Activated CD4-positive, CD25-positive, alpha-beta regulatory T cell treated with anti-CD3 and anti-CD28 coated beads, Interleukin-2, amount 50 U/mL, for 72 hours (primary cell): ENCODE data around the gene KRT72.

Experiments
- DNase-seq: peaks from one replicate; pipeline ENCODE4 v3.0.0; 2021

KRT72 gene

GRCh38 chr12:52629281-52630007 lies 28.2 kb upstream of the KRT72 start:
- DNase-seq, result no peak

GRCh38 chr12:52628841-52629240 lies 27.6 kb upstream of the KRT72 start:
- DNase-seq, result no peak

DNA sequence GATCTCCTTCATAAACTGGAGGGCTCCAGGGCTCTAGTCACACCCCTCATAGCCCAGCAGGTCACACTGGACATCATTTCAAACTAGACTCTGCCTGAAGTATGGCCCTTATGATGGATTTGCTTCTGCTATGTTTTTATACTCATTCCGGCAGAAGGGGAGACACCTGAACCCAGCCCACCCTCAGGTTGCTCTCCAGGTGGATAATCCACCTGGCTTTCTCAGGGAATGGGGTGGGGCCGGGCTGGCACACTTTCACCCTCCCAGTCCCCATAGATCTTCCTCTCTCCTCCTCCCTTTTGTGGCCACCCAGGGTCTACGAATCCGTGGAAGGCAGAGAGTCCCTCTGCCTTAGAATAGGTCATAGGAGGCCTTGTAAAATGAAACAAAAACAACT lies 26.8 kb upstream of the KRT72 start:
- no peak for DNase-seq

- no peak for DNase-seq
Measured at GRCh38 chr12:52627395-52628110, 26.3 kb upstream of the KRT72 start.

GRCh38 chr12:52622349-52622748 lies 21.1 kb upstream of the KRT72 start:
- DNase-seq, result no peak

- DNase-seq, result no peak
Measured at GRCh38 chr12:52618866-52619265, 17.6 kb upstream of the KRT72 start.

DNA sequence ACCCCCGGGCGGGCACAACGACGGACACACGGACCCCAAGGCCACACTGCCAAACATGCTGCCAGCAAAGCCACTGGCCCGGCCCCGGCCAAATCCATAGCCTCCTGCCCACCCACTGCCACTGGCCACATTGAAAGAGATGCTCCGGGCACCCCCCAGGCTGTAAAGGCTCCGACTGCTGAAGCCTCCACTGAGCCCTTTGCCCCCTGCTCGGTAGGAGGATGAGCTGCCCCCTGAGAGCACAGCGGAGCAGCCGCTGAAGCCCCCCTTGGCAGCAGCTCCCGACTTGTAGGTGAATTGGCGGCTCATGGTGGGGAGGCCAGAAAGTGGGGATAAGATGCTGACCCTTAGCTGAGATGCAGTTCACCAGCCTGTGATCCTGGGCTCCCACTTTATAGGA lies 17.0 kb upstream of the KRT72 start, which contains the start of gene KRT73:
Gene KRT73 (minus strand): TSS at position 344 of the 400 bp plus-strand sequence. CDS start 35 bp downstream, at position 309.
- DNase-seq, result no peak

DNA sequence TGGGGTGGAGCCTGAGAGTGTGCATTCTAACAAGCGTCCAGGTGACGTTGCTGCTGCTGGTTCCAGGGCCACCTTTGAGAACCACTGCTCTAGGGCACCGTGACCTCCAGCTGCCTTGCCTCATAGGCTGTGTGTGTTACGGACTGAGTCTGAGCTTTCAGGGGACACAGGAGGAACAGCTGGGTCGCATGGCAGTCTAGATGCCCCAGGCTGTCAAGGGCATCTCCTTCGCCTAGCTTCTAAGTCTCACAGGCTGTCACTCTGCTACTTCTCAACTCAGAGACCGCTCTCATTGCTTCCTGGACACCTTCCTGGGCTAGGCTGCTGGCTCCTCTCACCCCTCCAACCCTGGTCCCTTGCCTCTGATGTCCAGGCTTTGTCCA lies 16.1 kb upstream of the KRT72 start:
- no peak for DNase-seq

- no peak for DNase-seq
Measured at GRCh38 chr12:52616680-52617402, 15.6 kb upstream of the KRT72 start.

DNA sequence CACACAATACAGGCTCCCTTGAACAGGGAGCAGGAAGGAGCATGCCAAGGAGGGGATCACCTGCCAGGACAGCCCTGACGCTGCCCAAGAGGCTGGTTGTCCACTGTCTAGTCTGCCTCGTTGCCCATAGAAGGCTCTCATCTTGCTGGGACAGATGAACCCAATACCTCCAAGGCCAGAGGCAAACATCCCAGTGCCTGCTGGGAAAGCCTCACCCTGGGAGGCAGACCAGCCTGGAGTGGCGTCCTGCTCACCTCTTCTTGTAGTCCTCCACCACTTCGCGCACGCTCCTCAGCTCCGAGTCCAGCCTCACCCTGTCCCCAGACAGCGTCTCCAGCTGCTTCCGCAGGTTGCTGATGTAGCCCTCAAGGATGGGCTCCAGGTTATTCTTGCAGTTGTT lies 14.6 kb upstream of the KRT72 start:
- DNase-seq, result no peak

- DNase-seq, result no peak
Measured at GRCh38 chr12:52615208-52615868, 14.1 kb upstream of the KRT72 start.

DNA sequence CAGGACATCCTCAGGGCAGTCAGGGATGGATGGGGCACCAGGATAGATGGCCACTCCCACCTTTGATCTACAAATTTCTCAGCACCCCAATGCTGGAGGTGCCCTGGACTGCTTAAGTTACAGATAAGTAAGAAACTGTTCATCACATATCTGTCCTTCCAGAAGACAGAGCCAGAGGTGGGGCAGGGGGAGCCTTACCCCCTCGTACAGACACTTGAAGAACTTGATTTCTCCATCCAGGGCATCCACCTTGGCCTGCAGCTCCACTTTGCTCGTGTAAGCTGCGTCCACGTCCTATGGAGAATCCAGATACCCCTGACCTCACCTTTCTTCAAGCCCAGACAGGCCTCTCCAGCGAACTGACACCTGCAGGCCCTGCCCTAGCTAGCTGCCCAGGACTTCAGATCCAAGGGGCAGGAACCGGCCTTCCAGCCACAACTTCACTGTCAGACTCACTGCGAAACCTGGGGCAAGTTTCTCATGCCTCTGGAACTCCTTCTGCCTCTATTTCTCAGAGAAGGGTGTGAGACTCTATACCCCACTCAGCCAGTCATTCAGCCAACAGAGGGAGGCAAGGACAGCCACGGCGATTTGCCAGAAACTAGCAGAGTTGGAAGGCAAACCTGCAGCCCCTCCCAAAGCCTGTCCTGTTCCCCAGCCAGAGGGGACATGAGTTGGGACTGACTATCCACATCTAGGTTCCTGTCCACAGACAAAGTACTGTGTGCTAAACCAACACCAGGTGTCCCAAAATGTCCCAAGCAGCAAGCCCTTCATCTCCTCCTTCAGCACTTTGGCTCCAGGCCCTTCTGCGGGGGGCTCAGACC lies 13.3 kb upstream of the KRT72 start:
- no peak for DNase-seq

GRCh38 chr12:52613384-52614030 lies 12.2 kb upstream of the KRT72 start:
- DNase-seq, result no peak

DNA sequence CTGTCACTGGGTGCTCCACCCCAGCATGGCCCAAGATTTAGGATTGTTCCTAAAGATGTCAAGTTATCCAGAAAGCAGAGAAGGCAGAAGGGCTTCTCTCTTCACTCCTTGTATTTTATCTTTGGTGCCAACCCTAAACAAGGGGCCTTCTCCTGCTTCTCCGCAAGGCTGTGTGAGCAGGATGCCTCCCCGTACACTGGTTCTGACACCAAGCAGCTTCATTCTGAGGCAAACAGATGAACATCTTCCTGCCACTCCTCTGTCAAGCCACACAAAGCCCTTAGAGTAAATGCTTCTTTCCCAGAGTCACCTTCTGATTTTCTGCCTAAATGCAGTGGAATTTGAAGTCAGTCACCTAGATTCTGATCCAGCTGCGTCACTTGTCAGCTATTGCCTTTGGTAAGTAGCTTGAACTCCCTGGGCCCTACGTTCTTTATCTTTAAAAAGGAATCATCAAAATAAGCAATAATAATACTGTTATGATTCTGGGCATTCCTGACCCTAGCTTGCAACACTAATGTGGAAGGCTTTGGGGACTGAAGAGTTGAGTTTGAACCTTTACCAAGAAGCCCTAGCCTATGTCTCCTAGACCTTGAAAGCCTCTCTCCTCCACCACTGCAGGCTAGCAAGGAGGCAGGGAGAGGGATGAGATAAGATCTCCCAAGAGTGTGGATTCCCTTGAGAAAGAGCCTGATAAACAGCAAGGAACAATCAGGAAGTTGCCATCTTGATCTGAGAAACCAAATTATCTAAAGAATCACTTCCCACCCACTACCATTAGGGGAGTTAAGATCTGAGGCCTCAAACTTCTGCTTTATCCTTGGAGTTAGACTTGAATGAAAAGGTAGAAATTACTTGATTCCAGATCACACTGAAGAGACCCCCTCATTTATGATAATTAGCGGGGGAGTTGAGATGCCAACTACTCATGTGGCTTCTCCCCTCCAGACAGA lies 11.4 kb upstream of the KRT72 start:
- no peak for DNase-seq

DNA sequence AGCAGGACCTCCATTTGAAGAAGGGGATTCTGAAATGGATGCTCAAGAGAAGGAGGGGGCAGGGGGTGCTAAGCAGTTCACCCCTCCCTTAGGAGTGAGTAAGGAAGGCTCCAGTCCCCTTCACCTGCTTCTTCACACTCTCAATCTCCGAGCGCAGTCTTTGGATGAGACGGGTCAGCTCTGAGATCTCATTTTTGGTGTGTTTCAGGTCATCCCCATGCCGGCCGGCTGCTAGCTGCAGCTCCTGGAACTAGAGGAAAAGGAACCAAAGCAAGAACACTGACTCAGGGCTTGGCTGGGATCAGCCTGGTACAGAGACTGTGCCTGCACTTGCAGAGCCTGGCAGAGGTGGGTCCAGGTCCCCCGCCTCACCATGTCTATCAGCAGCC lies 9.8 kb upstream of the KRT72 start:
- DNase-seq, result no peak

DNA sequence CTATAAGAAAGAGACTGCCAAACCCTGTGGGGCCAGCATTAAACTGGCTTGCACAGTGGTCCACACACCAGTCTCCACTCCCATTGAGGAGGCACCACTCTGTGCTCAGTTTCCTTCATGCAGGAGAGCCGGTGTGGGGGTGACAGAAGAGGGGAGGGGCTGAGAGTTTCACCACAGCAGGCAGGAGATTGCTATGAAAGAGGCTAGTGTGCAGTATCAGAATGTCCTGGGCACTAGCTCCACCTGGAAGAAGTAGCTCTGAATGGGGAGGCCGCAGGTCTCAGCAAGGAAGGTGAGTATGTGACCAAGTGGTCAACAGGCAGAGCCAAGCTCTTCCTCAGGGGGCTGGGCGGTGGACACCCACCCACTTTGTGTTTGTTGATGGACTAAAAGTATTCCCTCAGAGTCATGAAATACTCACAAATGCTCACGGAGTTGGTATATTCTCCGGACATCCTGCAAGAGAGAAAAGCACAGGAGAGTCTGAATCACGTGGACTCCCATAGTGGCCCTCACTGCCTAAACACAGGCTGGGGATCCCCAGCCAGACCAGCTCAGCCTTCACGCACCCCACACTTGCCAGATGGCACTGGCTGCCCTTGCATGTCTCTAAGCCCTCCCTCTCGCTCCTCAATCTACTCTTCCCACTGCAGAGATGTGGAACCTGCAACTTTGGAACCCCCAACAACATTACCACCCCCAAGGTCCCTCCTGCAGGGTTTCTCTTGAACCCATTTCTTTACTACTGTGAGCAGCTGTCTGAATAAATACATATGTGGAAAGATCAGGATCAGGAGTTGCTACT lies 7.8 kb upstream of the KRT72 start:
- DNase-seq, result no peak

GRCh38 chr12:52608161-52608560 lies 6.9 kb upstream of the KRT72 start:
- no peak for DNase-seq

DNA sequence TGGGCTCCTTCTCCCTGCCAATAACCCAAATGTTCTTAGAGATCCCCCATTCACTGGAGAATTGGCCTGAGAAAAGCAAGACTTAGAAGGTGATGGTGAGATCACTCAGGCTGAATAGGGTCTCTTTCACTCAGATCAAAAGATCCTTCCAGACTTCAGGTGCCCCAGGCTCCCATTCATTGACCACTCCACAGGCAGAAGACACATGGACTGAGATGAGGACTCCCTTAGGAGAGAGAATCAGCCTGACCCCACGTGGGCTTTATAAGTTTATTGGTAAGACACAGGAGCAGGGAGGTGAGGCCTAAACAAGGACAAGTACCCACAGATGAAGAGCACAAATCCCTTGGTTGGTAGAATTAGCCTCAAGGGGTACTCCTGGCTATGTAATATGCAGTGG lies 6.1 kb upstream of the KRT72 start:
- no peak for DNase-seq

GRCh38 chr12:52606581-52607218 lies 5.4 kb upstream of the KRT72 start:
- DNase-seq, result no peak
